IMR-90 (cell line): ENCODE data around the gene CTRB1. TPM values are rescaled to one million over a fixed set of nuclear protein-coding genes. Genes with fewer than 3 reads are reported as not detected.

Experiments used
- ATAC-seq: fragments of 200-7000 bp; cut with Tn5 transposase; 2 replicates; pipeline ENCODE4 v1.9.1; 2020; ENCODE audit warnings: low read depth, mild to moderate bottlenecking, moderate library complexity
- BruUV-seq: library from RNA; stranded (reverse); fragments of 400-500 nt; replicated peaks from 2 replicates; lab custom pipeline; 2021; lab: Mats Ljungman, UMichigan
- CTCF ChIA-PET: fragments of 300-600 bp; formaldehyde crosslinking; extraction: SDS; loops from one replicate; lab custom pipeline; 2021; ENCODE audit warnings: antibody characterized with exemption; lab: Yijun Ruan, JAX
- POLR2A ChIA-PET: fragments of 300-600 bp; sonication (Branson Sonifier 250); formaldehyde crosslinking; loops from one replicate; lab custom pipeline; 2022; ENCODE audit warnings: antibody characterized with exemption; ENCODE audit not compliant: unreplicated experiment; lab: Charles Lee
- DNase-seq: peaks from one replicate; pipeline ENCODE4 v3.0.0; 2013
- H2AFZ ChIP-seq: replicated peaks from 2 replicates; pipeline ENCODE3; 2013; ENCODE audit warnings: low read length, mild to moderate bottlenecking; ENCODE audit not compliant: poor library complexity
- H2AK5ac ChIP-seq: 2 replicates; pipeline ENCODE4 v1.6.1; 2013; ENCODE audit warnings: low read depth, low read length, inconsistent platforms
- H2AK9ac ChIP-seq: replicated peaks from 2 replicates; pipeline ENCODE3; 2013; ENCODE audit warnings: mild to moderate bottlenecking, low read depth, low read length, moderate library complexity; ENCODE audit not compliant: poor library complexity
- H2BK120ac ChIP-seq: 2 replicates; pipeline ENCODE4 v1.6.1; 2013; ENCODE audit warnings: low read depth, low read length, inconsistent platforms
- H2BK15ac ChIP-seq: 3 replicates; pipeline ENCODE4 v1.6.1; 2013; ENCODE audit warnings: low read depth, low read length, inconsistent platforms
- H2BK20ac ChIP-seq: 2 replicates; pipeline ENCODE4 v1.6.1; 2013; ENCODE audit warnings: low read depth, mild to moderate bottlenecking, inconsistent platforms, low read length, moderate library complexity
- H2BK5ac ChIP-seq: 2 replicates; pipeline ENCODE4 v1.6.1; 2013; ENCODE audit warnings: mild to moderate bottlenecking, low read depth, low read length, inconsistent platforms; ENCODE audit not compliant: poor library complexity, severe bottlenecking
- H3K14ac ChIP-seq: replicated peaks from 2 replicates; pipeline ENCODE4 v1.6.1; 2013; ENCODE audit warnings: low read depth, low read length, inconsistent platforms
- H3K18ac ChIP-seq: 2 replicates; pipeline ENCODE4 v1.6.1; 2013; ENCODE audit warnings: low read depth, low read length, control low read depth
- H3K23ac ChIP-seq: 2 replicates; pipeline ENCODE4 v1.6.1; 2013; ENCODE audit warnings: low read depth, low read length, inconsistent platforms
- H3K27ac ChIP-seq: 2 replicates; pipeline ENCODE4 v1.5.1; 2013; ENCODE audit warnings: mild to moderate bottlenecking, control low read depth, low read length; ENCODE audit not compliant: insufficient read depth
- H3K27me3 ChIP-seq: 2 replicates; pipeline ENCODE4 v1.6.1; 2013; ENCODE audit warnings: low read length; ENCODE audit not compliant: control insufficient read depth, insufficient read depth
- H3K36me3 ChIP-seq: 2 replicates; pipeline ENCODE4 v1.6.1; 2013; ENCODE audit warnings: low read length, mixed read lengths; ENCODE audit not compliant: control insufficient read depth, insufficient read depth
- H3K4ac ChIP-seq: 2 replicates; pipeline ENCODE4 v1.6.1; 2013; ENCODE audit warnings: low read depth, low read length, inconsistent platforms
- H3K4me1 ChIP-seq: 2 replicates; pipeline ENCODE4 v1.6.1; 2013; ENCODE audit warnings: low read length, mixed read lengths; ENCODE audit not compliant: control insufficient read depth, insufficient read depth
- H3K4me2 ChIP-seq: 2 replicates; pipeline ENCODE4 v1.6.1; 2013; ENCODE audit warnings: low read depth, mild to moderate bottlenecking, control low read depth, low read length, moderate library complexity
- H3K4me3 ChIP-seq: 2 replicates; pipeline ENCODE4 v1.5.1; 2013; ENCODE audit warnings: low read depth, mild to moderate bottlenecking, control low read depth, low read length, moderate library complexity; ENCODE audit not compliant: insufficient read depth
- H3K56ac ChIP-seq: 2 replicates; pipeline ENCODE4 v1.6.1; 2013; ENCODE audit warnings: low read length, inconsistent platforms; ENCODE audit not compliant: insufficient read depth; ENCODE audit errors: extremely low read depth
- H3K79me1 ChIP-seq, 2 experiments: 2 replicates each; pipeline ENCODE4 v1.6.1; 2013; ENCODE audit warnings: low read length in 2 of 2, inconsistent platforms in 1 of 2, low read depth in 1 of 2
- H3K9ac ChIP-seq: 2 replicates; pipeline ENCODE4 v1.6.1; 2013; ENCODE audit warnings: low read depth, low read length, control low read depth
- H3K9me1 ChIP-seq: 2 replicates; pipeline ENCODE4 v1.6.1; 2013; ENCODE audit warnings: low read length, inconsistent platforms; ENCODE audit not compliant: insufficient read depth
- H3K9me3 ChIP-seq: 2 replicates; pipeline ENCODE4 v1.6.1; 2013; ENCODE audit warnings: low read length; ENCODE audit not compliant: control insufficient read depth, insufficient read depth
- H4K20me1 ChIP-seq: 2 replicates; pipeline ENCODE4 v1.6.1; 2013; ENCODE audit warnings: low read length, inconsistent platforms; ENCODE audit not compliant: insufficient read depth
- H4K5ac ChIP-seq: 2 replicates; pipeline ENCODE4 v1.6.1; 2013; ENCODE audit warnings: mild to moderate bottlenecking, low read depth, low read length, control low read depth
- H4K8ac ChIP-seq, 2 experiments: 2 replicates each; pipeline ENCODE4 v1.6.1; 2013; ENCODE audit warnings: low read depth in 2 of 2, low read length in 2 of 2, control low read depth in 1 of 2, inconsistent platforms in 1 of 2
- H4K91ac ChIP-seq: 2 replicates; pipeline ENCODE4 v1.6.1; 2013; ENCODE audit warnings: low read depth, low read length, inconsistent platforms; ENCODE audit not compliant: insufficient read depth
- BHLHE40 ChIP-seq: fragments of 150-350 bp; IDR thresholded peaks from 2 replicates; pipeline ENCODE4 v1.6.1; 2016; ENCODE audit warnings: mild to moderate bottlenecking, low read depth, low read length
- CEBPB ChIP-seq: IDR thresholded peaks from 2 replicates; pipeline ENCODE4 v1.6.1; 2012; ENCODE audit warnings: low read depth, low read length, improper control_type of control experiment
- CHD1 ChIP-seq: IDR thresholded peaks from 2 replicates; pipeline ENCODE4 v1.6.1; 2012; ENCODE audit warnings: low read depth, low read length, improper control_type of control experiment
- FOS ChIP-seq: fragments of 150-350 bp; IDR thresholded peaks from 2 replicates; pipeline ENCODE4 v1.6.1; 2016; ENCODE audit warnings: low read depth, low read length
- MAZ ChIP-seq: IDR thresholded peaks from 2 replicates; pipeline ENCODE4 v1.6.1; 2012; ENCODE audit warnings: low read depth, mild to moderate bottlenecking, low read length, improper control_type of control experiment, moderate library complexity, borderline replicate concordance
- NFE2L2 ChIP-seq: fragments of 150-350 bp; IDR thresholded peaks from 2 replicates; pipeline ENCODE4 v1.6.1; 2016; ENCODE audit warnings: low read depth, mild to moderate bottlenecking, low read length
- POLR2A ChIP-seq: IDR thresholded peaks from 2 replicates; pipeline ENCODE4 v1.6.1; 2012; ENCODE audit warnings: mild to moderate bottlenecking, low read depth, low read length
- RCOR1 ChIP-seq: IDR thresholded peaks from 2 replicates; pipeline ENCODE4 v1.6.1; 2012; ENCODE audit warnings: mild to moderate bottlenecking, low read length, improper control_type of control experiment; ENCODE audit not compliant: insufficient replicate concordance
- RFX5 ChIP-seq: IDR thresholded peaks from 2 replicates; pipeline ENCODE4 v1.8.0; 2012; ENCODE audit warnings: low read depth, mild to moderate bottlenecking, low read length, moderate library complexity
- SMC3 ChIP-seq: fragments of 150-350 bp; IDR thresholded peaks from 2 replicates; pipeline ENCODE4 v1.6.1; 2016; ENCODE audit warnings: low read depth, mild to moderate bottlenecking, antibody characterized with exemption, low read length, moderate library complexity
- WGBS, 2 experiments: methylation state at CpG; one replicate each; pipeline versions ENCODE4 v1.1.5 to v1.1.7; 2013; ENCODE audit warnings: missing lambda C conversion rate in 2 of 2; ENCODE audit not compliant: insufficient read length in 1 of 2; ENCODE audit errors: extremely low coverage in 2 of 2; 5-methylcytosine and 5-hydroxymethylcytosine counted together
- dilution Hi-C: fragments of 300-500 bp; cut with HindIII; formaldehyde crosslinking; loops from one replicate; pipeline ENCODE4 v1.14.3; 2018; ENCODE audit warnings: low sequenced_read_pairs; ENCODE audit not compliant: unreplicated experiment
- in situ Hi-C: fragments of 300-500 bp; cut with MboI; formaldehyde crosslinking; loops from 3 replicates; pipeline ENCODE4 v1.14.3; 2019; ENCODE audit warnings: low sequenced_read_pairs, inconsistent platforms, mixed read lengths
- intact Hi-C: fragments of 100-400 bp; cut with micrococcal nuclease; formaldehyde crosslinking; loops from 2 replicates; pipeline ENCODE4 v1.10.0; 2022
- polyA plus RNA-seq, 3 experiments: library from polyadenylated mRNA; depleted of rRNA; stranded (reverse); fragments of >200 nt; gene quantifications; 2 replicates each; pipeline ENCODE4 v1.2.3, GENCODE V29; 2012; ENCODE audit warnings: low replicate concordance in 1 of 3
- total RNA-seq: library from RNA; depleted of rRNA; stranded (reverse); fragments of >200 nt; gene quantifications from 2 replicates; pipeline ENCODE4 v1.2.3, GENCODE V29; 2012

Gene CTRB1
- total and polyA plus RNA-seq, 2 of the 4 experiments (the other 2 are of a cell fraction) = not detected

DNA sequence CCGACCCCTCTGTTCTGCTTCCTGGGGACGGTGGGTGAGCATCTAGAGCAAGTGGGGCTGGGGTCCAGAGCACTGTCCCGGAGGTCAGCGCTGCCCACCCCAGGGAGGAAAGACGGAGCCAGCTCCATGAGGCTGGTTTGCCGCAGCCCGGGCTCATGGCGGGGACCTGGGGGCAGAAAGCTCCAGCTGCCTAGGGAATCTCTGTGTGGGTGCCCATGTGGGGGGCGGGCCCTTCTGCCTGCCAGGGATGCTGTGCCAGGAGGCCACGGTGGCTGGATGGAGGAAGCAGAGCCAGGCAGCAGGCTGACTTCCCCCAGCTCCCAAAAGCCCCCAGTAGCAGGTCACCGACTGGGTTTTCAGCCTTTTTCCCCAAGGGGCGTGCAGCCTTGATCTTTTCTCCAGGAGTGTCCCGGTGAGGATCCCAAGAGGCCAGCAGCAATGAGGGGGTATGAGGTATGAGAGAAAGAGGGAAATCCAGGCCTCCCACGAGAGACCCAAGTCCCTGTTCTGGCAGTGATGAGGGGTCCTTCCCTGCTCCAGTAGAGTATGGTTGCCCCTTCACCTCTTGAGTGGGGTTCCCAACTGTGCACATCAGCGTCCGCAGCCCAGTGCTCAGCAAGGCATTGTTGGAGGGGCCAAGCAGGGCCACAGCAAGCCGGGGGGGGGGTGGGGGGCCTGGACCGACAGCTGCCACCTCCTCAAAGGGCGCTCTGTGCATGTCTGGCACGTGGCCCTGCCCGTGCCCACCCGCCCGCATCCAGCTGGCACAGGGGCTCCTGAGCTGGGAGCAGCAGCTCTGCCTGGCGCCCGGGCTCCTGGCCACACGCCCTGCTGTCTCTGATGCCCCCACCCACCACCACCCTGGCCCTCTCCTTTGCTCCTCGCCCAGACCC is 48.2 kb downstream of the CTRB1 start:
- peak overlapping the region; percentile 97 for H2AFZ ChIP-seq
- ChIA-PET POLR2A (no interaction called here), CTCF (interaction anchor here (0.6 kb wide), 1 partner anchor 102 kb away, joined by 3 read pairs; no protein-coding TSS in a partner anchor)
- TF ChIP-seq BHLHE40 (no peak), RFX5 (no peak), FOS (no peak), MAZ (no peak), CEBPB (no peak), NFE2L2 (no peak), RCOR1 (no peak), CHD1 (no peak), SMC3 (no peak), POLR2A (no peak)
- intact Hi-C loops (no loop called here), in situ Hi-C loops (no loop called here), dilution Hi-C loops (no loop called here)
- peaks cover 3% of the 10 kb centered on the region; the same call in 1 of the 2 replicates for H3K36me3 ChIP-seq
- peak overlapping the region; percentile 97 for H3K4ac ChIP-seq
- H3K9ac ChIP-seq = no peak overlapping the region
- no peak overlapping the region for H2BK5ac ChIP-seq
- no peak overlapping the region for H3K56ac ChIP-seq
- peaks cover 29% of the 10 kb centered on the region for H3K9me1 ChIP-seq
- H2BK120ac ChIP-seq = peak overlapping the region; percentile 85; the same call in 1 of the 2 replicates
- ATAC-seq (no peak), DNase-seq (no peak)
- H4K91ac ChIP-seq = peak overlapping the region; percentile 69
- no peak overlapping the region for H3K4me3 ChIP-seq
- H3K27ac ChIP-seq = no peak overlapping the region; the same call in 1 of the 2 replicates
- BruUV-seq = no TSS peak
- H3K18ac ChIP-seq = no peak overlapping the region
- peaks cover 37% of the 10 kb centered on the region for H3K4me1 ChIP-seq
- peak overlapping the region; percentile 97; the same call in 1 of the 3 replicates for H2BK15ac ChIP-seq
- H2AK5ac ChIP-seq = peak overlapping the region; percentile 95
- no peak overlapping the region for H4K5ac ChIP-seq
- 63% methylated on average over 4 of the region's 27 CpGs; no CpG with 5 or more reads in 1 of the 2 experiments for WGBS, 2 experiments
- peak overlapping the region; percentile 96; a peak in 2 of 4 replicates for H4K8ac ChIP-seq
- H3K79me1 ChIP-seq = peaks cover 5 to 44% of the 10 kb centered on the region in 2 experiments; a peak in 3 of 4 replicates
- H3K27me3 ChIP-seq = no peaks in the 10 kb centered on the region
- H3K4me2 ChIP-seq = peak overlapping the region; percentile 62; the same call in 1 of the 2 replicates
- peak overlapping the region; percentile 83 for H3K23ac ChIP-seq
- H4K20me1 ChIP-seq = peaks cover 31% of the 10 kb centered on the region
- H2AK9ac ChIP-seq = peak overlapping the region; percentile 99
- H3K14ac ChIP-seq = no peak overlapping the region
- H2BK20ac ChIP-seq = peak overlapping the region; percentile 54; the same call in 1 of the 2 replicates
- no peaks in the 10 kb centered on the region for H3K9me3 ChIP-seq
